ENCODE results near the gene PRMT7. TPM values are rescaled to one million over a fixed set of nuclear protein-coding genes. Genes with fewer than 3 reads are reported as not detected.
A peak's percentile ranks its signal among the peaks of the same experiment; 100 is the strongest.

PRMT7 gene
- total RNA-seq, 1 donor from 2014 or later, result 67.3 TPM

DNA sequence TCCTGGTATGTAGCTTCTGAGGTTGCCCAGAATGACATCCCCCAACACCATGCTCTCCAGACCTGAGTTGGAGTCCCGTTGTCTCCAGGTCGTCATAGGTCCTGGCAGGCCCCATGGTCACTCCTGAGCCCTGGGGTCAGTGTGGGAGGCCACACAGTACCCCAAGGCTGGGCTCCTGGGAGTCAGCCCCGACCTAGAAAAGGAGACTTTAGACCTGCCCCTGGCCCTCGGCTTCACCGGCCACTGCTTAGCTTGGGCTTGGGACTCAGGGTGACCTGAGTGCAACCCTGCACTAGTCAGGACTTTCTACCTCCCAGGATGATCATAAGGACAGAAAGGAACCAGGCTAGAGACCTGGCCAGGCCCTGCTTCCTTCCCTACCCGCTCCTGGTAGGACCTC lies 65.8 kb downstream of the PRMT7 start:
- no peak for DNase-seq

- no peak for DNase-seq
Observed at GRCh38 chr16:68377221-68377620, 66.4 kb downstream of the PRMT7 start.

- peak; percentile 45 for DNase-seq
Observed at GRCh38 chr16:68377667-68378393, 67.0 kb downstream of the PRMT7 start.

DNA sequence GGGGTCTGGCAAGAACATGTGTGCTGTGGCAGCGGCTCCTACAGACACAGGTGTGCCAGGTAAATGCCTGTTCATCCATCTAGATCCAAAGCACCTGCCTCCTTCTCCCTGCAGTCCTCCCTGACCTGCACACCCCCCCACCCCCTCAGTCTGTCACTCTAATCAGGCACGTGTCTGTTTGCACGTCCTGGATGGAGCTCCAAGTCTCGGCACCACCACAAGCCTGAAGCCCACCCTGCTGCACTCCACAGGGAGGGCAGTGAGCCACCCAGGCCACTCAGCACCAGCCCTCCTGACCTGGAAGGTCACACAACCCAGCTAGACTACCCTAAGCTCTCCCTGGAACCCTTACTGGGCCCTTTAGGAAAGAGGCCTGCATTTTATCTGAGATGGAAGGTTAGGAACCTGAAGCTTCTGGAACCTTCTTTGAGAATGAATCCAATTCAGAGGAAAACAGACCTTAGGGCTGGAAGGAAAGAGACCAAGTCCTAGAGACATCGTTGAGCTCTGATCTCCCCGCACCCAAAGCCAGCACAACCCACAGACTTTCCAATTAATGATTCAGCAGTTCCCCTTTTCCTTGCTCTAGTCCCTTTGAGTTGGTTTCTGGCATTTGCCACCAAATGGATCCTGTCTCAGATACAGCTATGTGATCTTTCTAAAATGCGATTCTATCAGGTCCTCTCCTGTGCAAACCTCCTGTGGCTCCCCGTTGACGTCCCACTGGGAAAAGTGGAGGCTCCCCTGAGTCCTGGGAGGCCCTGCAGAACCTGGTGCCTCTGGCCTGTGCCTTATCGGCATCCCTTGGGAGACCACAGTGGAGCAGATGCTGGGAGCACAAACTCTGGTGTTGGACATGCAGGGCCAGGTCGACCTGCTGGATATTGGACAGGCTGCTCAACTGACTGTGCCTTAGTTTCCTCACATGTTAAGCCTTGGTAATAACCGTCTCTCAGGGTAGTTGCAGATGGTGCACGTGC lies 67.9 kb downstream of the PRMT7 start:
- no peak for DNase-seq

DNA sequence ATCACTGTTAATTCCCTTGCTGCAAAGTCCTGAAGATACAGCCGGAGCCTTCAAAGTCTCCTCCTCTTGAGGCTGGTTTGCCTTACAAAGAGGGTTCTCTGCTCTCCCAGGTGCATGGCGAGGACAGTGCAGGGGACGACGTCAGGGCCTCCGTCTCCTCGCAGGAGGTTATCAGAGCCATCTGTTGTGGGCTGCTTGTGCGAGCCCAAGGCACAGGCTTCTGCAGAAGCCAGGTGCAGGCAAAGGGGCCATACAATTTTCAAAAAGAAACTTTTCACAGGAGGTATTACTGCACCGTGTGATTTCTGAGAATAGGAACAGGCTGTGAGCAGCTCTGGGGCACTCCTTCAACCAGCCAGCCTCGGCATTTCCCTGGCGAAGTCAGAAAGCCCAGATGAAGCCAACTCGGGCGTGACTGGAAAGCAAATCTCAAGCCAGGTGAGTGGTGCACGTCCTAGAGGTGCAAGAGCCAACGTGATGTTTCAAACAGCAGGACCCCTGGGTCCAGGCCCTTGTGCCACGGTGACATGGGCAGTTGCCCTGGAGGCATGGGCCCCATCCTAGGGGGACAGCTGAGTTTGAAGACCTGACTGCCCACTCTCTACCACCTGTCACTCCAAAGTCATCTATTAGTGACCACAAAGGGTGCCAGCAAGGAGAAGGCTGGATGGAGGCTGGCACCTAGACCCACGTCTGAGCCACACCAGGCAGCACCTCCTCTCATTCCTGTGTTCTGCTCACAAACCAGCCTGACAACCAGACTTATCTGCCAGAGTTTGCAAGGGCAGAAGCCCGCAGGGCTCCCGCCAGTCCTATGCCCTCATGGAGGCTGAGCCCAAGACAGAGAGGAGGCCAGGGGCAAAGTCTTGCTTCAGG lies 68.9 kb downstream of the PRMT7 start:
- no peak for DNase-seq

DNA sequence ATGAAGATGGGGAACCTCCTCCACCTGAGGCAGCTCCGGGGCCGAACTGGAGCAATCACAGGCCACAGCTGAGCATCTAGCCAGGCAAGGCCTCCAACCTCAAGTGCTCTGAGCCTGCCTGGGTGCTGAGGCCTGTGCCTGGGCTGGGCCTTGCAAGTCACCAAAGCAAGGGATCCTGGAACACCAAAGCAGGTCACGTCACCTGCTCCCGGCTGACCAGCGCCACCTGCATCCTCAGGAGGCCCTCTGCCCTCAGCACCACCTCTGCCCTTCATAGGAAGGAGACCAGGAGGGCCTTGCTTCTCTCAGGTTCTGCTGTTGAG lies 69.5 kb downstream of the PRMT7 start:
- no peak for DNase-seq

- no peak for DNase-seq
Observed at GRCh38 chr16:68380676-68381362, 70.0 kb downstream of the PRMT7 start.

DNA sequence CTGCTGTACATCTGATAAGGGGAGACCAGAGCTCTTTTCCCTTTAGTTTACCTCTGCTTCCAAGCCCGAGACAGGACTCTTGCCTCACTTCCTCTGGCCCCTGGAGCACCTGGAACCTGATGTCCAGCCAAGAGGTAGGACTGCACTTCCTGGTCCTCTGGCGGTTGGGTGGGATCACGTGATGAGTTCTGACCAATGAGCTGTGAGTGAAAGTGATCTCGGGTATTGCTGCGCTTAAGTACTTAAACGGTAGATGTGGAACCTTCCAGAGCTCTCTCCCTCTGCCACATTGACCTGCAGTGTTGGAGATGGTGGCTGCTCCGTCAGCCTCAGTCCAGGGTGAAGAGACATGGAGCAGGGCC lies 70.5 kb downstream of the PRMT7 start:
- DNase-seq, result no peak

DNA sequence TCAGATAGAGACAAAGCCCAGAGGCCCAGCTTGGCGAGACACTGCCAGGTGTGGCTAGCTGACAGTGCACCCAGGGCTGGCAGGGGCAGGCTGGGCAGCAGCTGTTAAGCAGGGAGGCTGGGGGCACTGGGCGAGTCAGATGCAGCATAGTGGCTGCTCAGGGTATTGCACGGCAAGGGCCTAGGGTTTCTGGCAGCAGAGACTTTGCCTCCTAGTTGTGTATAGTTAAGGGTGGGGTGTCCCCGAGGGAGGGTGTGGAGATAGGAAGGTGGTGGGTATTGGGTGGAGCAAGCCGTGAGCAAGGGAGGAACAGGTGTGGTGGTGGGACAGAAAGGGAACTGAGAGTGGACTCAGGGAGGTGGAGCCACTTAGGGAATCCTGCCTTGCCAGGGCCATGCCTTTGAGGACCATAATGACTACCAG lies 71.5 kb downstream of the PRMT7 start:
- DNase-seq, result no peak

DNA sequence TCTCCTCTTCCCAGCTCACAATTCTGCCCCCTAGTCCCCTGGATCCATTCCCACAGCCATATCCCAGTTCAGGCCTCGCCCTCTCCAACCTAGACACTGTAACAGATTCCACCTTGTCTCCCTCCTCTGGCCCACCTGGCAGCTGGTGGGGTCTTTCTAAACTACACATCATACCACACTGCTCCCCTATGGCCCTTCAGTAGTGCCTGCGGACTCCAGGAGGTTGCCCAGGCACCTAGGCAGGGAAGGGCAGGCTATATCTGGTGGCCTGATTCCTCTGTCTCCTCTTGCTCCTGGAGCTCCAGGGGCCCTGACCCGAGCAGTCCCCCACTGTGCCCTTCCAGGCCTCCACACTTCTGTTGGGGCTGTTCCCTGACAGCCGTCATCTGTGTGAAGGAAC lies 73.0 kb downstream of the PRMT7 start:
- no peak for DNase-seq

- DNase-seq, result no peak
Observed at GRCh38 chr16:68384288-68385161, 73.7 kb downstream of the PRMT7 start.

DNA sequence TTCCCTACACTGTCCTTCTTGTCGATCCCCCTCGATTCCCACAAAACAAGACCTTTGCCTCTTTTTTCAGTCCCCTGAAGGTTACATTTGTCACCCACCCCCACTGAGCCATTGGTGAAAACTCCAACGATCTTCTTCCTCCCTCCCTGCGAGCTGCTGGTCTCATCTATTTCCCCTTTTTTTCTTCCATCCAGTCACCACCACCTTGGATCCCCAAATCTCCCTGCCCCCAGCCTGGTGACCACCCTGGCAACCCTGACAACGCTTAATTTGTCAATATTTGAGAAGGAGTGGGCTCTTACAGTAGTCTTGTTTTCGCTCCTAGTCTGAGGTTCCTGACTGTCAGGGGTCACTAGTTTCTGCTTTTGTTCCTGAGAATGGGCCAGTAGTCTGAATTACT lies 74.6 kb downstream of the PRMT7 start:
- no peak for DNase-seq

DNA sequence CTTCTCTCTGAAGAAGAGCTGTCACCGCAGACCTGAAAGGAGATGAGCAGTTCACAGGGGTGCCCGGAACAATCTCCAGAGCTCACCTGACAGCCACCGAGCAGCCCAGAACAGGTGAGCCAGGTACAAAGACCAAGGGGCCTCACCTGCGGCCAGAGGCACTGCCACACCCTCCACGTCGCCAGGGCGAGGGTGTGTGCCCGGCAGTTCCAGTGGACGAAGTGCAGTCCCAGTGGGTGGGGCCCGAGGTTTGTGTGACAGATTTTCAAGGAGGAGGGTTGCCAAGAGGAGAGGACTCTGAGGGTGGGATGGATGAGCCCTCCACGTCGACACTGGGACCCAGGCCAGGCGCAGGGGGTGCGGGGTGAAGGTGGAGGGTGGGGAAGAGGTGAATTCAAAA lies 75.8 kb downstream of the PRMT7 start:
- DNase-seq, result no peak

DNA sequence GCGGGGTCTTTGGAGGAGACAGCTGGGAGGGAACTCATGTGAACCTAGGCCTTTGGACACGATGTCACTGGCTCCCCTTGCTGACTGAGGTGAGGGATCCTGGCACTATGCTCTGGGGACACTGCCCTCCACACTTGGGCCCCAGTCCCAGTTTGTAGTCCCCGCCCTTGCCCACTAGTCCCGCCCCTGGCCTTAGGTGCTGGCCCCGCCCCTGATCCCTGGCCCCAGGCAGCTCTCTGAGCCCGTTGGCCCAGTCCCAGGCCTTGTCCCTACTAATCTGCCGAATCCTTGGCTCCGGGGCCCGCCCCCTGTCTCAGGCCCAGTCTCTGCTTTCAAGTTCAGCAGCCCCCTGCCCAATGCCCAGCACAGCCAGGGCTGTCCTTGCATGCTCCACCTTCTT lies 76.5 kb downstream of the PRMT7 start:
- no peak for DNase-seq

DNA sequence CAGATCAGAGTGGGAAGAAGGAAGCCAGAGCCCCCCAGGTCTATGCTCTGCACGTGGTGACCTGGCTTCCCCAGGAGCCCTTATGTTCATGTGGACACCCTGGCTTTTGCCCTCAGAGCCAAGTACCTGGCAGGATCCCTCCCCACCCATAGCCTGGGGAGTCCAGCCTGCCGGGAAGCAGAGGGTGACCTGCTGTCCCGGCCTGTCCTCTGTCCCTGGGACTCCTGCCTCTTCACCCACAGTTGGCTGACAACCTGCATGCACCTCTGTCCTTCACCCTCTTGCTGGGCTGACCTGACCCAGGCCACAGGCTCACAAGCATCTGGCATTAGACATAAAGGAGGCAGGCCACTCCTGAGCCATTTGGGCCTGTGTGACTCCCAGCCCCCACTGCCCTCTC lies 77.3 kb downstream of the PRMT7 start:
- DNase-seq, result no peak

DNA sequence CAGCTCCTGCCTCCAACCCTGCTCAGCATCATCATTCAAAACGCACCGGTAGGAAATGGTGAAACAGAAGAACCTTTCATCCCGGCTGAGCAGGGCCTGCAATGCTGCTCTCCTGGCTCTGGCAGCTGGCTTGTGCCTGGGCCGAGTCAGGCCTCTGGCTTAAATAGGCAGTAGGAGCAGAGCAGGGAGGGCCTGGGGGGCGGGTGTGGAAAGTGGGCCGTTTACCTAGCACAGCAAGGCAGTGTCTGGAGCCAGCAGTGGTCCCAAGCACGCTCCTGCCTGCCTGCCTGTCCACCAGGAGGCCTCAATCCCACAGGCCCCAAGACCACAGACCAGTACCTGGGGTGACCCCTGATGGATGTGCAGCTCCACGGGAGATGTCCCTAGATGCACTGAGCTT lies 78.2 kb downstream of the PRMT7 start:
- DNase-seq, result peak; percentile 32

GRCh38 chr16:68389750-68390371 lies 79.0 kb downstream of the PRMT7 start:
- DNase-seq, result no peak

DNA sequence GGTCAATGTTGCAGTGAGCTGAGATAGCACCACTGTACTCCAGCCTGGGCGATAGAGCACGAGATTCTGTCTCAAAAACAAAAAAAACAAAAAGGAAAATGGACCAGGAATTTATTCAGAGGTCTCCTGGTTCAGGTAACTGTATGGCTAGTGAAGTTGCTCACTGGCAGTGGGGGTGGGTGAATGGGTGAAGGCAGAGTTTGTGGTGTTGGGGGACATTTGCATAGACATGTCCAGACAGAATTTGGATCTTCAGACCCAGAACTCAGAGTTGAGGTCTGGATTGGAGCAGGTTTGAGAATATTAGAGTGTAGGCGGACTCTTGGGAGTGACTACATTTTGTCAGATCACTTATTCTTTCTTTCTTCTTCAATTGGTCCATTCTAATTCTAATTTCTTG lies 82.5 kb downstream of the PRMT7 start:
- no peak for DNase-seq

- DNase-seq, result no peak
Observed at GRCh38 chr16:68395167-68395786, 84.5 kb downstream of the PRMT7 start.

- no peak for DNase-seq
Observed at GRCh38 chr16:68395815-68396214, 85.0 kb downstream of the PRMT7 start.

Data from tongue (tissue), 2 donors.